OCI-LY7 (cell line): ENCODE measurements around the gene TEX2.

Experiments used
- CTCF ChIP-seq: fragments of 200-600 bp; sonication (generic); conservative IDR thresholded peaks from 2 replicates; pipeline ENCODE4 v1.5.1; 2014; ENCODE audit warnings: mild to moderate bottlenecking, antibody characterized with exemption, low read length, moderate library complexity, mixed read lengths
- EZH2phosphoT487 ChIP-seq: fragments of 200-600 bp; sonication (generic); IDR thresholded peaks from 2 replicates; pipeline ENCODE4 v1.6.1; 2018; ENCODE audit warnings: low read depth, borderline replicate concordance, mild to moderate bottlenecking, mixed run types, antibody characterized with exemption, low read length, moderate library complexity, mixed read lengths

- TF ChIP-seq CTCF (no peak), EZH2phosphoT487 (no peak)
Measured at GRCh38 chr17:64263000-64263766, at the start of gene TEX2.
